ENCODE data around the gene GRB2.

- TF ChIP-seq CTCF (IDR thresholded peaks at IDR 0.05) (peak in 1 of 6 experiments; percentile 9), POLR2A (IDR thresholded peaks at IDR 0.05) (no peak)
Observed at GRCh38 chr17:75295201-75296158, 110.0 kb downstream of the GRB2 start.
